Sigmoid colon (tissue), 4 donors: ENCODE measurements around the gene LARGE1.

Source experiments
- EP300 ChIP-seq, 4 donors: sonication (generic); formaldehyde crosslinking; IDR thresholded peaks; one replicate each; pipeline ENCODE4 v1.6.1; 2017; ENCODE audit warnings: antibody characterized with exemption in 4 of 4
- POLR2AphosphoS5 ChIP-seq, 4 donors: sonication (generic); formaldehyde crosslinking; IDR thresholded peaks; one replicate each; pipeline ENCODE4 v1.6.1; 2017; ENCODE audit warnings: antibody characterized with exemption in 4 of 4
- TF ChIP-seq, protein P1 (sequence below), 4 experiments: fragments of 450-650 bp in 3 of 4; fragments of 200-600 bp in 1 of 4; IDR thresholded peaks; one replicate each; pipeline ENCODE4 v1.5.1; 2016 to 2019; ENCODE audit warnings: antibody characterized with exemption in 4 of 4, mild to moderate bottlenecking in 3 of 4, moderate library complexity in 2 of 4

DNA sequence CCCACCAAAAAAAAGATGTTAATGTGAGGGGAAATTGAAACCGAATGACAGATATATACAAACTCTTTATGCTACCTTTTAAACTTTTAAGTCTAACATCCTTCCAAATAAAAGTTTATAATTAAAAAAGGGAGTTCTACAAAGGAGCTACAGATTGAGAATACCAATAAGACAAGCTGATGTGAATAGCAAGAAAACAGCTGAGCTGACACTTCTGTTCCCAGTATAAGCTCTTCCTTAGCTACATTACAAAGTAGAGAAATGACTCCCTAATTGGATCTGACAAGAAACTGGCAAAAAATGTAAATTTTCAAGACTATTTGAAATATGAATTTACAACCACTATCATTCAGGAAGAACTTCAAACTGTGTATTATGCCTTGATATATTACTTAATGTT lies 567.5 kb downstream of the LARGE1 start:
- TF ChIP-seq EP300 (IDR thresholded peaks at IDR 0.05), result no peak
- TF ChIP-seq POLR2AphosphoS5 (IDR thresholded peaks at IDR 0.05), result no peak
- TF ChIP-seq, protein P1, sequence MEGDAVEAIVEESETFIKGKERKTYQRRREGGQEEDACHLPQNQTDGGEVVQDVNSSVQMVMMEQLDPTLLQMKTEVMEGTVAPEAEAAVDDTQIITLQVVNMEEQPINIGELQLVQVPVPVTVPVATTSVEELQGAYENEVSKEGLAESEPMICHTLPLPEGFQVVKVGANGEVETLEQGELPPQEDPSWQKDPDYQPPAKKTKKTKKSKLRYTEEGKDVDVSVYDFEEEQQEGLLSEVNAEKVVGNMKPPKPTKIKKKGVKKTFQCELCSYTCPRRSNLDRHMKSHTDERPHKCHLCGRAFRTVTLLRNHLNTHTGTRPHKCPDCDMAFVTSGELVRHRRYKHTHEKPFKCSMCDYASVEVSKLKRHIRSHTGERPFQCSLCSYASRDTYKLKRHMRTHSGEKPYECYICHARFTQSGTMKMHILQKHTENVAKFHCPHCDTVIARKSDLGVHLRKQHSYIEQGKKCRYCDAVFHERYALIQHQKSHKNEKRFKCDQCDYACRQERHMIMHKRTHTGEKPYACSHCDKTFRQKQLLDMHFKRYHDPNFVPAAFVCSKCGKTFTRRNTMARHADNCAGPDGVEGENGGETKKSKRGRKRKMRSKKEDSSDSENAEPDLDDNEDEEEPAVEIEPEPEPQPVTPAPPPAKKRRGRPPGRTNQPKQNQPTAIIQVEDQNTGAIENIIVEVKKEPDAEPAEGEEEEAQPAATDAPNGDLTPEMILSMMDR (IDR thresholded peaks at IDR 0.05), result no peak
